Measurements from ENCODE around the gene ATP6V0C. TPM values are rescaled to one million over a fixed set of nuclear protein-coding genes. Genes with fewer than 3 reads are reported as not detected.

The ATP6V0C gene
- total and polyA plus RNA-seq, 2 of the 8 experiments (the other 6 are each of a cell fraction or from before 2014, with no cell fraction given): 125 to 176 TPM

- TF ChIP-seq JUN (IDR thresholded peaks at IDR 0.05; ENCODE audit: low read depth, low read length) (no peak), EZH2 (IDR thresholded peaks at IDR 0.05; ENCODE audit: low read depth, low read length, severe bottlenecking) (no peak), SRF (IDR thresholded peaks at IDR 0.05; ENCODE audit: low read depth, low read length) (no peak), ATF2 (IDR thresholded peaks at IDR 0.05; ENCODE audit: low read length) (no peak)
Measured at GRCh38 chr16:2492292-2492691, 21.5 kb upstream of the ATP6V0C start (continued).

Measured in H1 (cell line).